Subcutaneous abdominal adipose tissue (tissue), 5 donors: ENCODE data around the gene CYP24A1.

ENCODE experiments used
- H3K27ac ChIP-seq: one replicate; pipeline ENCODE4 v1.7.0; 2013; ENCODE audit warnings: low read depth, mild to moderate bottlenecking, inconsistent platforms, low read length, moderate library complexity
- H3K27me3 ChIP-seq, 5 donors: one replicate each; pipeline ENCODE4 v1.7.0; 2013; ENCODE audit warnings: low read length in 5 of 5, inconsistent platforms in 1 of 5; ENCODE audit not compliant: control insufficient read depth in 5 of 5, insufficient read depth in 4 of 5
- H3K36me3 ChIP-seq, 5 donors: one replicate each; pipeline ENCODE4 v1.7.0; 2013; ENCODE audit warnings: low read length in 5 of 5; ENCODE audit not compliant: control insufficient read depth in 5 of 5, insufficient read depth in 5 of 5
- H3K4me1 ChIP-seq, 5 donors: one replicate each; pipeline ENCODE4 v1.7.0; 2013; ENCODE audit warnings: low read length in 5 of 5, mild to moderate bottlenecking in 3 of 5, moderate library complexity in 1 of 5; ENCODE audit not compliant: control insufficient read depth in 5 of 5, insufficient read depth in 5 of 5
- H3K4me3 ChIP-seq, 5 donors: one replicate each; pipeline ENCODE4 v1.7.0; 2013; ENCODE audit warnings: low read length in 5 of 5, low read depth in 1 of 5
- H3K9ac ChIP-seq, 5 donors: one replicate each; pipeline ENCODE4 v1.7.0; 2013; ENCODE audit warnings: low read length in 5 of 5, mild to moderate bottlenecking in 4 of 5, moderate library complexity in 3 of 5
- H3K9me3 ChIP-seq, 5 donors: one replicate each; pipeline ENCODE4 v1.7.0; 2013; ENCODE audit warnings: low read length in 5 of 5; ENCODE audit not compliant: control insufficient read depth in 5 of 5
- donor health status: healthy.
- donor health status: healthy.
- donor health status: healthy.
- donor health status: healthy.
- donor health status: healthy.

CYP24A1 gene

DNA sequence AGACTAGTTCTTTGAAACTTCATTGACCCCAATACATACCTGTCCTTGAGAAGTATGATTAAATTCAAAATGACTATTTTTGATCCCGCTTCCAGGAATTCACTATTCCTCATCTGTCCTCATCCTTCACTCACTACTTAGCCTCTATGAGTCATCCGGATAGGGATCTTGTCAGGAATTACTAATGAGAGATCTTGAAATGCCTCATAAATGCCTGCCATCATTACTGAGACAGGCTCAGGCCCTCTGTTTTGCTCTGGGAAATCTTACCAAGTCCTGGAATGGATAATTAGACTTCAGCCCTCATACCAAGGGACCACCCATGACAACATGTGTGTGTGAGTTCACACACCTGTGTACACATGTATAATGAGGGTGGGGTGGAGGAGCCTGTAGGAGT lies 2.8 kb upstream of the CYP24A1 start:
- Histone ChIP-seq H3K27ac (no peak overlapping the region), H3K9me3 (no peaks in the 10 kb centered on the region), H3K27me3 (peaks cover 25 to 46% (median 35%) of the 10 kb centered on the region in 5 donors), H3K36me3 (no peaks in the 10 kb centered on the region), H3K4me3 (no peak overlapping the region), H3K4me1 (peaks cover 0 to 25% (median 23%) of the 10 kb centered on the region in 5 donors), H3K9ac (no peak overlapping the region)

DNA sequence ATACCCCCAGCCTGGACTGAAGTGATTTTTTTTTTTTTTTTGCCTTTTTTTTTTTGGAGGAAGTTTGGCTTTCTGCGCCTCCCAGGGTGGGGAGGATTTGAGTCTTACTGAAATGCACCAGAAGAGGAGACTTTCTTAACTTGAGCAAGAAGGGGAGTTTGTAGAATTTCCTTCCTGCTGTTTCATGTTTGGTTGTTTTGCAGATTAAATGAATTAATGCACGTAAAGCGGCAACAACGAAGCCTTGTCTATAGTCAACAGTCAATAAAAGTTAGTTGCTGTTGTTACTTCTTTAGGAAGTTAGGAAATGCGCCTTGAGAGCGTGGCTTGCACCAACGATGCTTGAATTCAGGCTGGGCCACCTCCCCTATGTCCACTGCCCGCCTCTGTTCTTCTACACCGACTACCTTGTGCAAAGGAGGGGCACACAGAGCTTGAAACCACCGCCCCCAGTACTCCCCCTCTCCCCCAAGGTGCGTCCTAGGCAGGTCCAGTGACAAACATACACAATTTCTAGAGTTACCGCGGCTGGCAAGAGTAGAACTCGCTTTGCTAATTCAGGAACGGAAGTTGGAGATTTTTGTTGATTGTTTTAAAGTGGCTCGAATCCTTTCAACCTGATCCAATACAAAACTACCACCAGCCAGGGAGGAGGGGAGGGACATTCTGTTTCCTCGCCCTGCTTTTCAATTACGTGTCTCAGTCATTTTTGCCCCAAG lies 830 bp upstream of the CYP24A1 start:
- Histone ChIP-seq H3K9me3 (no peaks in the 10 kb centered on the region), H3K27me3 (peaks cover 30 to 54% (median 43%) of the 10 kb centered on the region in 5 donors), H3K9ac (no peak overlapping the region), H3K36me3 (no peaks in the 10 kb centered on the region), H3K4me1 (peaks cover 0 to 25% (median 23%) of the 10 kb centered on the region in 5 donors), H3K4me3 (no peak overlapping the region), H3K27ac (no peak overlapping the region)

DNA sequence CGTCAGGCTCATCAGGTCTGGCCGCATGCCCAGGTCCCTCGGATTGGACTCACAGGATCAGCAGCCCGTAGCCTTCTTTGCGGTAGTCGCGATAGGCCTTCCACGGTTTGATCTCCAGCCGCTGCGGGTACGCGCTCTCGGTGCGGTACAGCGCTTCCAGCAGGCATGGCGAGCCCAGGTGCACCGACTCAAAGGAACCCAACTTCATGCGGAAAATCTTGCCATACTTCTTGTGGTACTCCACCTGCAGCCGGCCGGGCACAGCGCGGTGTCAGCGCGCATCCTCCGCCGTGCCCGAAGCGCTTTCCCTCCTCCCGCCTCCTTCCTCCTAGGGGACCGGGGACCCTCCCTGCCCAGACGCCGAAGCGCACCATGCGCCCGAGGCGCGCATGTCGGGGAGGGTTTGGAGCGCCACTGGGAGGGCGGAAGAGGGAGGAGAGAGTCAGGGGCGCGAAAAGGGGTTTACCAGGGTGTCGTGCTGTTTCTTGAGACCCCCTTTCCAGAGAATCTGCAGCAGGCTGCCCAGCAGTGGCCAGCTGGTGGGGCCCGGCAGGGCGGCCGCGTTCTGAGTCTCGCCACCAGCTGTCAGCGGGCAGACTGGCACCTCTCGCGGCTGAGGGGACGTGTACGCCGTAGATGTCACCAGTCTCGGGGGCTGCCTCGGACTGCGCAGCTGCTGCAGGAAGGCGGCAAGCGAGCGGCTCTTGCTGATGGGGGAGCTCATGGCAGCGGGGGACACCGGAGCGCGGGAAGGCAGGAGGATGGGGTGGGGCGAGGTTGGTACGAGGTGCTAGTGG lies 732 bp downstream of the CYP24A1 start:
- H3K27ac ChIP-seq: no peak overlapping the region
- no peak overlapping the region for H3K9ac ChIP-seq
- peak overlapping the region in 1 of 5 donors; percentile 4 for H3K4me3 ChIP-seq
- peaks cover 30 to 61% (median 53%) of the 10 kb centered on the region in 5 donors for H3K27me3 ChIP-seq
- peaks cover 0 to 25% (median 23%) of the 10 kb centered on the region in 5 donors for H3K4me1 ChIP-seq
- H3K36me3 ChIP-seq: no peaks in the 10 kb centered on the region
- no peaks in the 10 kb centered on the region for H3K9me3 ChIP-seq

DNA sequence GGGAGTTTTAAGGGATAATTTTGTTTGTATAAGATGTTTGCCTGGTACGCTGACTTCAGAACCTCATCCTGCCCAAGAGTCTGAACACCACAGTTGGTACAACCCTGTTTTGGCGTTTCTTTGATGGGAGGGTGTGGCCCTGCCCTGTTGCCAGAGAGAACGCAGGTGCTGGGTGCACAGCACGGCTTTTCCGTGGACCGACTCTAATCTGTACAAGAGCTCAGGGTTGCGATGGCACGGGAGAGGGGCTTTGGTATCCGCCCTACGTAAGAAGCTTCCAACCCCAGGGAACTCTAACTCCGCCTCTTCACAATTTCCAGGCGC lies 1.3 kb downstream of the CYP24A1 start:
- H3K4me3 ChIP-seq: no peak overlapping the region
- no peak overlapping the region for H3K9ac ChIP-seq
- H3K27ac ChIP-seq: no peak overlapping the region
- no peaks in the 10 kb centered on the region for H3K36me3 ChIP-seq
- H3K27me3 ChIP-seq: peaks cover 30 to 64% (median 56%) of the 10 kb centered on the region in 5 donors
- H3K4me1 ChIP-seq: peaks cover 0 to 25% (median 23%) of the 10 kb centered on the region in 5 donors
- no peaks in the 10 kb centered on the region for H3K9me3 ChIP-seq

DNA sequence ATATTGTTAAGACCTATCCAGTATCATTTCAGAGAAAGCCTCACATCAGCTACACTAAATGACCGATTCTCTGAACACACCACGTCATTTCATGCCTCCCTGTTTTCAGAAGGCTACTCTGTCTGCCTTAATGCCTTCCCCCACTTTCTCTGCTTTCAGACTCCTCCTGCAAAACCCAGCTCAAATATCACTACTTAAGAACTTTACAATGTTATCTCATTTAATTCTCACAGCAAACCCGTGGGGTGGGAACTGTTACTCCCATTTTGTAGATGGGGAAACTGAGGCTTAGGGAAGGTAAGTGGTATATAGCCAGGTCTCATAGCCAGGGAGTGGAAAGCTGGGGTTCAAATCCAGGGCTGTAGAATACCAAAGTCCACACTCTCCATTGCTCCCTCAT lies 2.8 kb downstream of the CYP24A1 start:
- Histone ChIP-seq H3K27me3 (peaks cover 30 to 63% (median 61%) of the 10 kb centered on the region in 5 donors), H3K36me3 (no peaks in the 10 kb centered on the region), H3K9ac (no peak overlapping the region), H3K4me1 (peaks cover 0 to 25% (median 23%) of the 10 kb centered on the region in 5 donors), H3K4me3 (no peak overlapping the region), H3K9me3 (no peaks in the 10 kb centered on the region), H3K27ac (no peak overlapping the region)

DNA sequence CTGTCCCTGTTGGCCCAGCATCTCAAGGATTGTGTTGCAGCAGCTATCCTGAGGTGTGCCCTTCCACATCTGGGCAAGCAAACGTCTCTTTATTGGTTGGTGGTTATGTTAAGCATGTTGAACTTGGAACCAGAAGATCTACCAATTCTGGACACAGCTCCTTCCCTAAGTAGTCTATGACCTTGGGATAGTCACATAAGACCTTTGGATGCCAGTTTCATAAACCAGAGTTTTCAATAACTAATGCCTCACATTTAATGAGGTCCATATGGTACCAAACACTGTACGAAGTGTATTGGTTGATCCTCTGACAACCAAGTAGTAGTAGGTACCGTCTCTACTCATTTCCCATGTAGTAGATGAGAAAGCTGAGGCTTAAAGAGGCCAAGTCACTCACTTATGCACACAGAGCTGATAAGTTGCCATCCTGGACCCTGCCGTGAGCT lies 3.7 kb downstream of the CYP24A1 start:
- Histone ChIP-seq H3K9ac (no peak overlapping the region), H3K27me3 (peaks cover 30 to 64% (median 58%) of the 10 kb centered on the region in 5 donors), H3K9me3 (no peaks in the 10 kb centered on the region), H3K4me3 (no peak overlapping the region), H3K36me3 (no peaks in the 10 kb centered on the region), H3K4me1 (peaks cover 0 to 25% (median 23%) of the 10 kb centered on the region in 5 donors), H3K27ac (no peak overlapping the region)

DNA sequence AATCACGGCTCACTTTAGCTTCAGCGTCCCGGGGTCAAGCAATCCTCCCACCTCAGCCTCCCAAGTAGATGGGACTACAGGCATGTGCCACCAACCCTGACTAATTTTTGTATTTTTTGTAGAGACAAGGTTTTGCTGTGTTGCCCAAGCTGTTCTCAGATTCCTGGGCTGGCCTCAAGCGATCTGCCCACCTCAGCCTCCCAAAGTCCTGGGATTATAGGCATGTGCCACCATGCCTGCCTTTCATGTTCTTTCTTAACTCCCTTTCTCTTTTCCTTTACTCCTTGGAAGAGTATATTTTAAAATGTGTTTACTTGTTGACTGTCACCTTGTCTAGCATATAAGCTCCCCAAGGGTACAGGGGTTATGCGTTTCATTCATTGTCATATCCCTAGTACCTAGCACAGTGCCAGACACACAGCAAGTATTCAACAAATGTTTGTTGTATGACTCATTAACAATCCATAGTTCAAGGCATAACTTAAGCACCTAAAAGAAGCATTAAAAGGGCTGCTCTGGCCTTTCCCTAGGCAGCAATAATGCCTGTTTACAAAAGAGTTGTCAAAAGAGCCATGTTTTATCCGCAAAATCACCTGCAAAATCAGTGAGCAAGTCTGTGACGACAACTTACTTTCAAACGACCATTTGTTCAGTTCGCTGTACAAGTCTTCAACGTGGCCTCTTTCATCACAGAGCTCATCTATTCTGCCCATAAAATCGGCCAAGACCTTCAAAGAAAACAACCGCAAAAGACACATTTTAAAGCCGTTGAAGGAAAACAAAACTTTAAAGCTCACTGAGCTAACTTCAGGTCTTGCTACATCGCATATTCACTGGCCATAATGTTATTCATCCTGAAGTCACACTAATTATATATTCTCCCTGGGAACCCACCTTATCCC lies 4.6 kb downstream of the CYP24A1 start:
- H3K9ac ChIP-seq: no peak overlapping the region
- H3K27ac ChIP-seq: no peak overlapping the region
- no peak overlapping the region for H3K4me3 ChIP-seq
- H3K27me3 ChIP-seq: peaks cover 23 to 59% (median 52%) of the 10 kb centered on the region in 5 donors
- peaks cover 0 to 17% (median 16%) of the 10 kb centered on the region in 5 donors for H3K4me1 ChIP-seq
- H3K36me3 ChIP-seq: no peaks in the 10 kb centered on the region
- H3K9me3 ChIP-seq: no peaks in the 10 kb centered on the region

DNA sequence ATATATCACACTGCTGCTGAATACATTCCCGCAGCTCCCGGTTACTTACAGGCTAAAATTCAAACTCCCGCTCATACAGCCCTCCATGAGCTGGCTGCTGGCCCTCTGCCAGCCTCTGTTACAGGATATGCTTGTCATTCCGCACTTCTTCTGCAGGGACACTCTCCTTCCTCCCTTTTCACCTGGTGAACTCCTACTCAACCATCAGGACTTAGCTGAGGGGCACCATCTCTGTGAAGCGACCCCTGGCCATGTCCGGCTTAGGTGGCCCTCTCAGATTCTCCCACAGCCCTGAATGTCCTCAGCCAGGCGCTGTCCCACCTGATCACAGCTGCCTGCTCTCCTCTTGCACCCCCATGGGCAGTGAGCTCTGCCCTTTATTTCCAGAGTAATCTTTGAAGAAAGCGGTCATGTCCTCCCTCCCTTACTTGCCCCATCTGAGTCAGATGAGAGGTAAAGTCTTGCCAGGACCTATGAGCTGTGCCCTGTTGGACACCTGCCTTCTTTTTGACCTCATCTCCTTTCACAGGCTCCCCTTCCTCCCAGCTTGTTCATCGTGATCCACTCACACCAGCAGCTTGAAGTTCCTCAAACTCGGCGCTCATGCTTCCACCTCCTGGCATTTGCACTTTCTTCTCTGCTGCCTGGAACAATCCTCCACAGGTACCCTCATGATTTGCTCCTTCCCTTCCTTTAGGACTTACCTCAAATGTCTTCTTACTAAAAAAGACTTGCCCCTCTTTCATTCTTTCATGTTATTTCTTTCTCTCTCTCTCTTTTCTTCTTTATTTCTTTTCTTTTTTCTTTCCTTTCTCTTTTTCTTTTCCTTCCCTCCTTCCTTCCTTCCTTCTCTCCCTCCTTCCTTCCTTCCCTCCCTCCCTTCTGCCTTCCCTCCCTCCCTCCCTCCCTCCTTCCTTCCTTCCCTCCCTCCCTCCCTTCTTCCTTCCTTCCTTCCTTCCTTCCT lies 5.6 kb downstream of the CYP24A1 start:
- Histone ChIP-seq H3K9ac (no peak overlapping the region), H3K27ac (no peak overlapping the region), H3K4me1 (peaks cover 0 to 7% (median 6%) of the 10 kb centered on the region in 5 donors), H3K4me3 (no peak overlapping the region), H3K36me3 (no peaks in the 10 kb centered on the region), H3K9me3 (no peaks in the 10 kb centered on the region), H3K27me3 (peaks cover 16 to 51% (median 45%) of the 10 kb centered on the region in 5 donors)
